GM12878 (cell line): Measurements from ENCODE around the gene ZBTB22. TPM values are rescaled to one million over a fixed set of nuclear protein-coding genes. Genes with fewer than 3 reads are reported as not detected.
"Not testable (repeated sequence)": the region's sequence is repeated elsewhere in the genome, so short reads cannot be mapped to it uniquely, and the experiment has no call there.

Experiments
- ATAC-seq: fragments of 200-7000 bp; cut with Tn5 transposase; 3 replicates; pipeline ENCODE4 v1.9.1; 2020; ENCODE audit warnings: mild to moderate bottlenecking, moderate library complexity
- BruUV-seq: library from RNA; stranded (reverse); fragments of 400-500 nt; replicated peaks from 2 replicates; lab custom pipeline; 2021; lab: Mats Ljungman, UMichigan
- CTCF ChIA-PET: fragments of 300-600 bp; sonication (Branson Sonifier 250); formaldehyde crosslinking; extraction: SDS; loops from one replicate; lab custom pipeline; 2021; ENCODE audit warnings: inconsistent platforms; lab: Yijun Ruan, JAX
- POLR2A ChIA-PET: fragments of 350-600 bp; formaldehyde crosslinking; extraction: SDS; loops from one replicate; lab custom pipeline; 2021; ENCODE audit warnings: inconsistent platforms; lab: Charles Lee
- RAD21 ChIA-PET: fragments of 300-600 bp; sonication (Branson Sonifier 250); formaldehyde crosslinking; loops from one replicate; lab custom pipeline; 2023; ENCODE audit warnings: antibody characterized with exemption; ENCODE audit not compliant: unreplicated experiment; lab: Charles Lee
- SMC1A ChIA-PET: fragments of 300-600 bp; sonication (Branson Sonifier 250); formaldehyde crosslinking; loops from one replicate; lab custom pipeline; 2023; ENCODE audit not compliant: unreplicated experiment, uncharacterized antibody; lab: Charles Lee
- DNase-seq: peaks from one replicate; pipeline ENCODE4 v3.0.0-alpha.2; 2011; ENCODE audit warnings: low read depth, low spot score
- FAIRE-seq: peaks from 3 replicates; lab custom pipeline; 2011; peaks lifted over from hg19 to GRCh38; lab: Jason Lieb, UNC
- H2AFZ ChIP-seq: 2 replicates; pipeline ENCODE4 v1.6.0; 2011; ENCODE audit warnings: low read depth, low read length, control low read depth; ENCODE audit not compliant: control insufficient read depth
- H3K27ac ChIP-seq: 2 replicates; pipeline ENCODE4 v1.5.1; 2011; ENCODE audit warnings: control low read depth; ENCODE audit not compliant: control insufficient read depth, insufficient read depth
- H3K27me3 ChIP-seq, 2 experiments: replicated peaks in 1 of 2; 2 replicates each; pipeline versions ENCODE4 v1.6.0 to v1.6.1; 2011; ENCODE audit warnings: low read length in 1 of 2; ENCODE audit not compliant: control insufficient read depth in 2 of 2, insufficient read depth in 2 of 2
- H3K36me3 ChIP-seq, 2 experiments: 2 replicates each; pipeline ENCODE4 v1.5.1; 2011; ENCODE audit warnings: low read length in 1 of 2; ENCODE audit not compliant: control insufficient read depth in 2 of 2, insufficient read depth in 2 of 2
- H3K4me1 ChIP-seq: 2 replicates; pipeline ENCODE4 v1.6.1; 2011; ENCODE audit warnings: mild to moderate bottlenecking, low read length, moderate library complexity, mixed read lengths; ENCODE audit not compliant: control insufficient read depth, insufficient read depth
- H3K4me2 ChIP-seq: 2 replicates; pipeline ENCODE4 v1.6.0; 2011; ENCODE audit warnings: control low read depth; ENCODE audit not compliant: control insufficient read depth, insufficient read depth
- H3K4me3 ChIP-seq: fragments of 200-600 bp; sonication (generic); 2 replicates; pipeline ENCODE4 v1.5.1; 2016
- H3K79me2 ChIP-seq: 2 replicates; pipeline ENCODE4 v1.6.0; 2011; ENCODE audit warnings: low read length; ENCODE audit not compliant: control insufficient read depth, insufficient read depth
- H3K9ac ChIP-seq: 2 replicates; pipeline ENCODE4 v1.8.0; 2011; ENCODE audit warnings: low read length, control low read depth, mixed read lengths; ENCODE audit not compliant: control insufficient read depth, insufficient read depth
- H3K9me3 ChIP-seq: replicated peaks from 3 replicates; pipeline ENCODE4 v1.5.1; 2011; ENCODE audit warnings: mild to moderate bottlenecking, low read length; ENCODE audit not compliant: control insufficient read depth, insufficient read depth
- H4K20me1 ChIP-seq: 2 replicates; pipeline ENCODE4 v1.6.0; 2011; ENCODE audit not compliant: control insufficient read depth, insufficient read depth
- RELB ChIP-seq: fragments of 450-650 bp; IDR thresholded peaks from 2 replicates; pipeline ENCODE4 v1.6.1; 2017; ENCODE audit warnings: low read depth, mild to moderate bottlenecking, moderate library complexity
- SIN3A ChIP-seq: IDR thresholded peaks from 2 replicates; pipeline ENCODE4 v1.6.1; 2012; ENCODE audit warnings: low read depth, low read length, improper control_type of control experiment
- SP1 ChIP-seq: IDR thresholded peaks from one replicate; pipeline ENCODE4 v1.6.1; 2011; ENCODE audit warnings: low read depth, low read length
- SREBF1 ChIP-seq: IDR thresholded peaks from 2 replicates; pipeline ENCODE4 v1.6.1; 2012; ENCODE audit warnings: mild to moderate bottlenecking, low read length
- ZBTB11 ChIP-seq: fragments of 450-650 bp; formaldehyde crosslinking; IDR thresholded peaks from 2 replicates; pipeline ENCODE4 v1.5.0; 2022; ENCODE audit warnings: mild to moderate bottlenecking, missing genetic modification characterization
- WGBS: methylation state at CpG from one replicate; pipeline ENCODE4 v1.1.6; 2016; ENCODE audit warnings: low lambda C conversion rate; ENCODE audit not compliant: insufficient replicate concordance, insufficient coverage; ENCODE audit errors: missing lambda C conversion rate; 5-methylcytosine and 5-hydroxymethylcytosine counted together
- in situ Hi-C: fragments of 300-500 bp; cut with MboI; formaldehyde crosslinking; loops from 9 replicates; pipeline ENCODE4 v1.14.3; 2018; ENCODE audit warnings: mixed read lengths
- intact Hi-C: fragments of 100-400 bp; cut with micrococcal nuclease; formaldehyde crosslinking; loops from one replicate; pipeline ENCODE4 v1.14.2; 2022; ENCODE audit not compliant: unreplicated experiment
- polyA plus RNA-seq, 11 experiments: library from polyadenylated mRNA; depleted of rRNA in 4 of 11; unstranded in 6 of 11; stranded (reverse) in 5 of 11; fragments of >200 nt; fragmentation: Nextera tagmentation in 4 of 11; fragmentation: Illumina TruSeq in 1 of 11; extraction: Ambion mirVana in 4 of 11; extraction: Trizol in 1 of 11; gene quantifications; 1 replicate in 1 of 11; 2 replicates in 10 of 11; pipeline versions ENCODE4 v1.2.1 to v1.2.3, GENCODE V29; 2011 to 2016; ENCODE audit warnings: inconsistent platforms in 2 of 11, missing spikeins in 2 of 11, low read depth in 1 of 11
- total RNA-seq, 4 experiments: library from RNA; depleted of rRNA in 3 of 4; stranded (reverse); fragments of >200 nt in 3 of 4; fragmentation: Illumina TruSeq in 1 of 4; extraction: Trizol in 1 of 4; gene quantifications; 2 replicates each; pipeline versions ENCODE4 v1.2.1 to v1.2.3, GENCODE V29; 2013 to 2021

The ZBTB22 gene
- total and polyA plus RNA-seq, 10 of the 15 experiments (the other 5 are each of a cell fraction or from before 2014, with no cell fraction given) = 0.11 to 9.9 (median 4.8) TPM

- no peaks in the 10 kb centered on the region for H4K20me1 ChIP-seq
- TF ChIP-seq SP1 (no peak), RELB (no peak), SREBF1 (no peak), ZBTB11 (CRISPR knock-in tag) (no peak), SIN3A (no peak)
- CTCF ChIA-PET = interaction anchor here (1.2 kb wide), 1 partner anchor 14 kb away, joined by 4 read pairs; no protein-coding TSS in a partner anchor
These were observed 41.8 kb upstream of the ZBTB22 start for GRCh38 chr6:33359331-33359730.

GRCh38 chr6:33357160-33357871 lies 39.8 kb upstream of the ZBTB22 start:
- CTCF ChIA-PET = not testable (repeated sequence)

More at GRCh38 chr6:33359331-33359730, 41.8 kb upstream of the ZBTB22 start:
- in situ Hi-C loops (no loop called here), intact Hi-C loops (no loop called here)
- Histone ChIP-seq H3K4me3 (no peak overlapping the region), H3K4me1 (no peaks in the 10 kb centered on the region), H3K9ac (no peak overlapping the region), H2AFZ (no peak overlapping the region), H3K27me3 (no peaks in the 10 kb centered on the region; a peak in 2 of 4 replicates), H3K36me3 (no peaks in the 10 kb centered on the region), H3K9me3 (no peaks in the 10 kb centered on the region), H3K79me2 (no peaks in the 10 kb centered on the region), H3K4me2 (no peak overlapping the region), H3K27ac (no peak overlapping the region)
- DNase-seq (no peak), FAIRE-seq (no peak), ATAC-seq (no peak)
- SMC1A ChIA-PET = interaction anchor here (0.7 to 1.0 kb wide), 2 partner anchors 16 to 105 kb away, joined by 3 to 4 read pairs; no protein-coding TSS in a partner anchor
- RAD21 ChIA-PET = no interaction called here
- BruUV-seq = no TSS peak
- POLR2A ChIA-PET = no interaction called here

More at GRCh38 chr6:33357160-33357871, 39.8 kb upstream of the ZBTB22 start:
- H3K4me2 ChIP-seq, POLR2A ChIA-PET, RAD21 ChIA-PET, H3K27ac ChIP-seq, SMC1A ChIA-PET, H3K4me1 ChIP-seq, H4K20me1 ChIP-seq, in situ Hi-C loops, DNase-seq, H3K79me2 ChIP-seq, FAIRE-seq, H3K36me3 ChIP-seq, ATAC-seq, H3K4me3 ChIP-seq, BruUV-seq, H3K9me3 ChIP-seq, H2AFZ ChIP-seq, H3K9ac ChIP-seq, H3K27me3 ChIP-seq, intact Hi-C loops: not testable (repeated sequence)
- 65% methylated on average over 13 of the region's 13 CpGs for WGBS
